Endothelial cell of umbilical vein (primary cell): ENCODE data around the gene PAK4.

Experiments used
- EZH2 ChIP-seq: IDR thresholded peaks from 2 replicates; pipeline ENCODE4 v1.6.1; 2012; ENCODE audit warnings: borderline replicate concordance, low read depth, mild to moderate bottlenecking, moderate library complexity, low read length, inconsistent platforms; ENCODE audit not compliant: severe bottlenecking
- POLR2A ChIP-seq: IDR thresholded peaks from 2 replicates; pipeline ENCODE4 v1.6.1; 2012; ENCODE audit warnings: low read depth, mild to moderate bottlenecking, control low read depth, low read length
- POLR2AphosphoS5 ChIP-seq: IDR thresholded peaks from 2 replicates; pipeline ENCODE4 v1.6.1; 2012; ENCODE audit warnings: low read depth, mild to moderate bottlenecking, control low read depth, low read length, moderate library complexity; ENCODE audit not compliant: insufficient read depth
- TF ChIP-seq, protein P1 (sequence below), 2 donors: IDR thresholded peaks; 1 replicate in 1 of 2; 2 replicates in 1 of 2; pipeline ENCODE4 v1.5.1; 2011; ENCODE audit warnings: low read length in 2 of 2, mild to moderate bottlenecking in 2 of 2, moderate library complexity in 2 of 2, control low read depth in 1 of 2, inconsistent platforms in 1 of 2, low read depth in 1 of 2; ENCODE audit not compliant: insufficient read depth in 1 of 2; ENCODE audit errors: extremely low read depth in 1 of 2

DNA sequence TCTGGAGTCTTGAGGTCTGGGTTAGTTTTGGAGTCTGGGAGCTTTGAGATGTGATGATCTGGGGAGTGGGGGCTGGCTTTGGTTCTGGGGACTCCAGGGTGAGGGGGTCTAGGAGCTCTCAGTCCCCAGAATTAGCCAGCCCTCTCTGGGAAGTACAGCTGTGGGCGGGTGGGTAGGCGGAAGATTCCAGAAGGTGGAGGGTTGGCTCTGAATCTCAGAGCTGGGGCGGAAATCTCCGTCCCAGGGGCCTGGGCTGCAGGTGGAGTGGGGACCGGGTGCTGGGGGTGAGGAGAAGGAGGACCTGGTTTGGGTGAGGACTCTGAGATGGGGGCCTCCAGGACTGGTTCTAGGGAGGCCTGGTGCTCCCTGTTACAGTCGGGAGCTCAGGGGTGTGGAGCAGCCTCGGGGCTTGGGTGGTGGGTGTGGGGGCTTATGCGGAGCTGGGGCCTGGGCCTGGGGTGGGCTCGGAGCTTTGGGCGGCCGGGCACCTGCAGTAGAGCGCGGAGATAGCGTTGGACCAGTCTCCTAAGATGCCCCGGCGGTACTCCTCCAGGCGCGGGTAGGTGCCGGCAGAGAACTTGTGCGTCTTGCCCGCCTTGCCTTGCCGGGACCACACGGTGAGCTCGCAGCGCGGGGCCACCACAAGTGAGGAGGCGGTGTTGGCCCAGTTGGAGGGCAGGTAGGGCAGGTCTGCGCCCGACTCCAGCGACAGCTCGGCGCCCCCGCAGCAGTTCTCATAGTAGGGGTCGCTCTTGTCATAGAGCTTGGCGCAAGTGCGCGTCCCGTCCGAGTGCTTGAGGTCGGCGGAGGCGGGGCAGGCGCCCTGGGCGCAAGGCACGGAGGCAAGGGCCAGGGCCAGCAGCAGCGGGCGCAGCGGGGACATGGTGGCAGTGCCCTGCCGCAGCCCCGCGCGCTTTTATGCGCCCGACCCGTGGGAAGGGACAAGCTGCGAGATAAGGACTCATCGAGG, 78.1 kb downstream of the PAK4 start, which contains the start of gene SYCN:
- TF ChIP-seq POLR2AphosphoS5 (no peak), POLR2A (no peak), EZH2 (no peak)
- TF ChIP-seq, protein P1, sequence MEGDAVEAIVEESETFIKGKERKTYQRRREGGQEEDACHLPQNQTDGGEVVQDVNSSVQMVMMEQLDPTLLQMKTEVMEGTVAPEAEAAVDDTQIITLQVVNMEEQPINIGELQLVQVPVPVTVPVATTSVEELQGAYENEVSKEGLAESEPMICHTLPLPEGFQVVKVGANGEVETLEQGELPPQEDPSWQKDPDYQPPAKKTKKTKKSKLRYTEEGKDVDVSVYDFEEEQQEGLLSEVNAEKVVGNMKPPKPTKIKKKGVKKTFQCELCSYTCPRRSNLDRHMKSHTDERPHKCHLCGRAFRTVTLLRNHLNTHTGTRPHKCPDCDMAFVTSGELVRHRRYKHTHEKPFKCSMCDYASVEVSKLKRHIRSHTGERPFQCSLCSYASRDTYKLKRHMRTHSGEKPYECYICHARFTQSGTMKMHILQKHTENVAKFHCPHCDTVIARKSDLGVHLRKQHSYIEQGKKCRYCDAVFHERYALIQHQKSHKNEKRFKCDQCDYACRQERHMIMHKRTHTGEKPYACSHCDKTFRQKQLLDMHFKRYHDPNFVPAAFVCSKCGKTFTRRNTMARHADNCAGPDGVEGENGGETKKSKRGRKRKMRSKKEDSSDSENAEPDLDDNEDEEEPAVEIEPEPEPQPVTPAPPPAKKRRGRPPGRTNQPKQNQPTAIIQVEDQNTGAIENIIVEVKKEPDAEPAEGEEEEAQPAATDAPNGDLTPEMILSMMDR (IDR thresholded peaks at IDR 0.05; ENCODE audit: extremely low read depth in 1 of 2, insufficient read depth in 1 of 2, low read depth in 1 of 2, low read length in 2 of 2), result no peak
